ENCODE results near the gene NFIB. TPM values are rescaled to one million over a fixed set of nuclear protein-coding genes. Genes with fewer than 3 reads are reported as not detected.

Gene NFIB
- total RNA-seq, 2 experiments from 2014 or later = 13.7 to 25.1 TPM

GRCh38 chr9:14192556-14192955 lies 121.4 kb downstream of the NFIB start:
- Histone ChIP-seq H2AFZ (ENCODE audit: low read length) (no peak overlapping the region), H3K9me2 (ENCODE audit: insufficient read depth, low read length) (no peaks in the 10 kb centered on the region), H3K9me3 (ENCODE audit: low read length) (no peaks in the 10 kb centered on the region), H3K4me1 (ENCODE audit: insufficient read depth, low read length, poor library complexity, severe bottlenecking) (peaks cover 19% of the 10 kb centered on the region), H3K4me2 (ENCODE audit: low read length) (no peak overlapping the region), H3K4me3 (ENCODE audit: low read depth, low read length, poor library complexity, severe bottlenecking) (no peak overlapping the region), H4K20me1 (ENCODE audit: insufficient read depth, low read length) (no peaks in the 10 kb centered on the region), H3K27ac (ENCODE audit: low read depth, low read length, poor library complexity, severe bottlenecking) (no peak overlapping the region), H3K36me3 (ENCODE audit: insufficient read depth, low read length) (no peaks in the 10 kb centered on the region), H3K79me2 (ENCODE audit: insufficient read depth, low read depth, low read length) (no peaks in the 10 kb centered on the region)
- no peak for DNase-seq (ENCODE audit: low spot score)
- no peak for TF ChIP-seq EZH2phosphoT487 (IDR thresholded peaks at IDR 0.05; ENCODE audit: borderline replicate concordance, low read depth, low read length)
- TF ChIP-seq CTCF (conservative IDR thresholded peaks at IDR 0.05; ENCODE audit: low read length) = no peak
- BruUV-seq (replicated peaks) = no TSS peak
- CTCF ChIA-PET (ENCODE audit: unreplicated experiment) = interaction anchor here (0.6 kb wide), 1 partner anchor 29 kb away, joined by 6 read pairs; no protein-coding TSS in a partner anchor
- intact Hi-C loops (cut with micrococcal nuclease; ENCODE audit: unreplicated experiment) = no loop called here
- POLR2A ChIA-PET = interaction anchor here (3.2 kb wide), 1 partner anchor 10 kb away, joined by 19 read pairs; no protein-coding TSS in a partner anchor

- BruUV-seq (replicated peaks) = no TSS peak
- H4K20me1 ChIP-seq (ENCODE audit: insufficient read depth, low read length) = no peaks in the 10 kb centered on the region
- ChIA-PET POLR2A (interaction anchor here (1.2 to 3.2 kb wide), 3 partner anchors 11 to 135 kb away, joined by 3 to 19 read pairs (median 4); no protein-coding TSS in a partner anchor), CTCF (ENCODE audit: unreplicated experiment) (no interaction called here)
- no peak overlapping the region for H3K4me3 ChIP-seq (ENCODE audit: low read depth, low read length, poor library complexity, severe bottlenecking)
- H3K36me3 ChIP-seq (ENCODE audit: insufficient read depth, low read length) = no peaks in the 10 kb centered on the region
- no peak overlapping the region for H2AFZ ChIP-seq (ENCODE audit: low read length)
- peak overlapping the region; percentile 34 for H3K4me2 ChIP-seq (ENCODE audit: low read length)
- no peaks in the 10 kb centered on the region for H3K79me2 ChIP-seq (ENCODE audit: insufficient read depth, low read depth, low read length)
- peak; percentile 18 for DNase-seq (ENCODE audit: low spot score)
- peaks cover 19% of the 10 kb centered on the region for H3K4me1 ChIP-seq (ENCODE audit: insufficient read depth, low read length, poor library complexity, severe bottlenecking)
- H3K9me2 ChIP-seq (ENCODE audit: insufficient read depth, low read length) = no peaks in the 10 kb centered on the region
- TF ChIP-seq EZH2phosphoT487 (IDR thresholded peaks at IDR 0.05; ENCODE audit: borderline replicate concordance, low read depth, low read length) (no peak), CTCF (conservative IDR thresholded peaks at IDR 0.05; ENCODE audit: low read length) (no peak)
- no peaks in the 10 kb centered on the region for H3K9me3 ChIP-seq (ENCODE audit: low read length)
- intact Hi-C loops (cut with micrococcal nuclease; ENCODE audit: unreplicated experiment) = no loop called here
- H3K27ac ChIP-seq (ENCODE audit: low read depth, low read length, poor library complexity, severe bottlenecking) = no peak overlapping the region
Observed at GRCh38 chr9:14191512-14191911, 122.4 kb downstream of the NFIB start.

GRCh38 chr9:14190240-14190639 lies 123.7 kb downstream of the NFIB start:
- CTCF ChIA-PET (ENCODE audit: unreplicated experiment) = no interaction called here
- H3K79me2 ChIP-seq (ENCODE audit: insufficient read depth, low read depth, low read length) = no peaks in the 10 kb centered on the region
- BruUV-seq (replicated peaks) = no TSS peak

More at GRCh38 chr9:14190240-14190639, 123.7 kb downstream of the NFIB start:
- no peak overlapping the region for H3K27ac ChIP-seq (ENCODE audit: low read depth, low read length, poor library complexity, severe bottlenecking)
- no peaks in the 10 kb centered on the region for H4K20me1 ChIP-seq (ENCODE audit: insufficient read depth, low read length)
- no peaks in the 10 kb centered on the region for H3K36me3 ChIP-seq (ENCODE audit: insufficient read depth, low read length)
- no peak overlapping the region for H3K4me3 ChIP-seq (ENCODE audit: low read depth, low read length, poor library complexity, severe bottlenecking)
- H3K4me1 ChIP-seq (ENCODE audit: insufficient read depth, low read length, poor library complexity, severe bottlenecking) = peaks cover 19% of the 10 kb centered on the region
- H3K9me3 ChIP-seq (ENCODE audit: low read length) = no peaks in the 10 kb centered on the region
- TF ChIP-seq EZH2phosphoT487 (IDR thresholded peaks at IDR 0.05; ENCODE audit: borderline replicate concordance, low read depth, low read length) (no peak), CTCF (conservative IDR thresholded peaks at IDR 0.05; ENCODE audit: low read length) (no peak)
- H2AFZ ChIP-seq (ENCODE audit: low read length) = no peak overlapping the region
- POLR2A ChIA-PET = interaction anchor here (1.0 to 3.2 kb wide), 2 partner anchors 9 to 12 kb away, joined by 7 to 19 read pairs; no protein-coding TSS in a partner anchor
- no peak overlapping the region for H3K4me2 ChIP-seq (ENCODE audit: low read length)
- intact Hi-C loops (cut with micrococcal nuclease; ENCODE audit: unreplicated experiment) = no loop called here
- DNase-seq (ENCODE audit: low spot score) = no peak
- no peaks in the 10 kb centered on the region for H3K9me2 ChIP-seq (ENCODE audit: insufficient read depth, low read length)
